Neural crest cell (in vitro differentiated cells): Measurements from ENCODE around the gene DCHS2. TPM values are rescaled to one million over a fixed set of nuclear protein-coding genes. Genes with fewer than 3 reads are reported as not detected.

Experiments used
- DNase-seq: peaks from one replicate; pipeline ENCODE4 v3.0.0; 2021; ENCODE audit warnings: low read depth, mixed read lengths, low spot score
- H3K27ac Mint-ChIP-seq: one replicate; pipeline ENCODE4 v1.8.0; 2021; ENCODE audit warnings: mild to moderate bottlenecking, mixed read lengths; ENCODE audit not compliant: unreplicated experiment
- H3K27me3 Mint-ChIP-seq: 2 replicates; pipeline ENCODE4 v1.8.0; 2021; ENCODE audit warnings: low read depth, mild to moderate bottlenecking, mixed read lengths
- H3K36me3 Mint-ChIP-seq: 2 replicates; pipeline ENCODE4 v1.8.0; 2021; ENCODE audit warnings: low read depth, mild to moderate bottlenecking, mixed read lengths
- H3K4me1 Mint-ChIP-seq: 2 replicates; pipeline ENCODE4 v1.8.0; 2021; ENCODE audit warnings: mixed read lengths
- H3K4me3 Mint-ChIP-seq: one replicate; pipeline ENCODE4 v1.8.0; 2021; ENCODE audit warnings: mild to moderate bottlenecking, mixed read lengths
- H3K9me3 Mint-ChIP-seq: 2 replicates; pipeline ENCODE4 v1.8.0; 2021; ENCODE audit warnings: mixed read lengths
- CTCF ChIP-seq: fragments of 200-600 bp; sonication (generic); conservative IDR thresholded peaks from 2 replicates; pipeline ENCODE4 v1.5.0; 2021; ENCODE audit warnings: antibody characterized with exemption, mild to moderate bottlenecking
- total RNA-seq: library from RNA; stranded (reverse); gene quantifications from 2 replicates; pipeline ENCODE4 v1.2.1, GENCODE V29; 2021

DCHS2 gene
- total RNA-seq, 1 donor from 2014 or later: 1.2 TPM

GRCh38 chr4:154360491-154360890 is 131.1 kb downstream of the DCHS2 start:
- H3K27me3 Mint-ChIP-seq: no peaks in the 10 kb centered on the region
- no peaks in the 10 kb centered on the region for H3K36me3 Mint-ChIP-seq
- no peak overlapping the region for H3K4me3 Mint-ChIP-seq
- TF ChIP-seq CTCF: no peak
- DNase-seq: no peak
- H3K27ac Mint-ChIP-seq: no peak overlapping the region
- peaks cover 8% of the 10 kb centered on the region for H3K4me1 Mint-ChIP-seq
- H3K9me3 Mint-ChIP-seq: no peaks in the 10 kb centered on the region

GRCh38 chr4:154354883-154355282 is 136.7 kb downstream of the DCHS2 start:
- no peaks in the 10 kb centered on the region for H3K9me3 Mint-ChIP-seq
- H3K27me3 Mint-ChIP-seq: no peaks in the 10 kb centered on the region
- no peak for DNase-seq
- TF ChIP-seq CTCF: no peak
- no peak overlapping the region for H3K4me3 Mint-ChIP-seq
- no peak overlapping the region for H3K27ac Mint-ChIP-seq
- H3K36me3 Mint-ChIP-seq: no peaks in the 10 kb centered on the region
- H3K4me1 Mint-ChIP-seq: no peaks in the 10 kb centered on the region

- DNase-seq: no peak
- TF ChIP-seq CTCF: peak; percentile 61
- Mint-ChIP-seq H3K9me3 (no peaks in the 10 kb centered on the region), H3K4me1 (no peaks in the 10 kb centered on the region), H3K27me3 (no peaks in the 10 kb centered on the region), H3K27ac (no peak overlapping the region), H3K36me3 (no peaks in the 10 kb centered on the region), H3K4me3 (no peak overlapping the region)
Measured at GRCh38 chr4:154349829-154350228, 141.8 kb downstream of the DCHS2 start.

GRCh38 chr4:154348657-154349056 is 142.9 kb downstream of the DCHS2 start:
- H3K9me3 Mint-ChIP-seq: no peaks in the 10 kb centered on the region
- no peaks in the 10 kb centered on the region for H3K27me3 Mint-ChIP-seq
- no peak for DNase-seq
- no peaks in the 10 kb centered on the region for H3K36me3 Mint-ChIP-seq
- H3K4me1 Mint-ChIP-seq: no peaks in the 10 kb centered on the region
- TF ChIP-seq CTCF: no peak
- H3K27ac Mint-ChIP-seq: no peak overlapping the region
- no peak overlapping the region for H3K4me3 Mint-ChIP-seq

GRCh38 chr4:154345359-154345758 is 146.2 kb downstream of the DCHS2 start:
- Mint-ChIP-seq H3K4me3 (no peak overlapping the region), H3K27me3 (no peaks in the 10 kb centered on the region), H3K4me1 (no peaks in the 10 kb centered on the region), H3K36me3 (no peaks in the 10 kb centered on the region), H3K27ac (no peak overlapping the region), H3K9me3 (no peaks in the 10 kb centered on the region)
- no peak for TF ChIP-seq CTCF
- DNase-seq: no peak

GRCh38 chr4:154344686-154345085 is 146.9 kb downstream of the DCHS2 start:
- peak; percentile 27 for TF ChIP-seq CTCF
- Mint-ChIP-seq H3K9me3 (no peaks in the 10 kb centered on the region), H3K4me3 (no peak overlapping the region), H3K27me3 (no peaks in the 10 kb centered on the region), H3K4me1 (no peaks in the 10 kb centered on the region), H3K36me3 (no peaks in the 10 kb centered on the region), H3K27ac (no peak overlapping the region)
- DNase-seq: no peak
